SK-N-SH (cell line): ENCODE results near the gene NOL4L. TPM values are rescaled to one million over a fixed set of nuclear protein-coding genes. Genes with fewer than 3 reads are reported as not detected.

ENCODE experiments used
- CTCF ChIA-PET: fragments of 300-600, 350-600 bp; formaldehyde crosslinking; extraction: SDS; loops from one replicate; lab custom pipeline; 2021; lab: Yijun Ruan, JAX
- POLR2A ChIA-PET: fragments of 350-600 bp; sonication (Branson Sonifier 250); formaldehyde crosslinking; extraction: SDS; loops from one replicate; lab custom pipeline; 2020; ENCODE audit warnings: antibody characterized with exemption, inconsistent platforms; lab: Yijun Ruan, JAX
- DNase-seq: peaks from one replicate; pipeline ENCODE4 v3.0.0; 2012
- H2AFZ ChIP-seq: fragments of 200-600 bp; sonication (generic); 2 replicates; pipeline ENCODE4 v1.8.1; 2016; ENCODE audit warnings: antibody characterized with exemption, mild to moderate bottlenecking, low read depth
- H3F3A ChIP-seq: fragments of 200-600 bp; sonication (generic); replicated peaks from 2 replicates; pipeline ENCODE3; 2016; ENCODE audit warnings: antibody characterized with exemption, mild to moderate bottlenecking; ENCODE audit not compliant: insufficient read depth
- H3K27ac ChIP-seq, 2 experiments: fragments of 200-500 bp in 1 of 2; fragments of 200-600 bp in 1 of 2; sonication (Bioruptor generic) in 1 of 2; sonication (generic), shearing (Covaris generic) in 1 of 2; 2 replicates each; pipeline versions ENCODE4 v1.5.1 to v1.6.1; 2014 to 2016; ENCODE audit warnings: low read depth in 2 of 2, inconsistent platforms in 1 of 2, low read length in 1 of 2, mild to moderate bottlenecking in 1 of 2, mixed read lengths in 1 of 2
- H3K27me3 ChIP-seq: fragments of 200-600 bp; sonication (generic), shearing (Covaris generic); 2 replicates; pipeline ENCODE4 v1.6.1; 2016; ENCODE audit warnings: mixed run types; ENCODE audit not compliant: insufficient read depth
- H3K36me3 ChIP-seq, 2 experiments: fragments of 200-500 bp in 1 of 2; fragments of 200-600 bp in 1 of 2; sonication (Bioruptor generic) in 1 of 2; sonication (generic) in 1 of 2; replicated peaks in 1 of 2; 2 replicates each; pipeline versions ENCODE3 to v1.5.1; 2014 to 2016; ENCODE audit warnings: low read length in 1 of 2, mild to moderate bottlenecking in 1 of 2; ENCODE audit not compliant: insufficient read depth in 2 of 2, control insufficient read depth in 1 of 2
- H3K4me1 ChIP-seq, 2 experiments: fragments of 200-500 bp in 1 of 2; fragments of 200-600 bp in 1 of 2; sonication (Bioruptor generic) in 1 of 2; sonication (generic), shearing (Covaris generic) in 1 of 2; 2 replicates each; pipeline versions ENCODE4 v1.5.1 to v1.6.1; 2014 to 2016; ENCODE audit warnings: low read depth in 1 of 2, low read length in 1 of 2, mixed run types in 1 of 2; ENCODE audit not compliant: insufficient read depth in 2 of 2, control insufficient read depth in 1 of 2
- H3K4me2 ChIP-seq: fragments of 200-600 bp; sonication (generic), shearing (Covaris generic); 2 replicates; pipeline ENCODE4 v1.6.1; 2017; ENCODE audit warnings: mixed run types
- H3K4me3 ChIP-seq, 2 experiments: fragments of 200-500 bp in 1 of 2; fragments of 200-600 bp in 1 of 2; sonication (Bioruptor generic) in 1 of 2; sonication (generic), shearing (Covaris generic) in 1 of 2; 2 replicates each; pipeline versions ENCODE4 v1.5.1 to v1.8.1; 2014 to 2016; ENCODE audit warnings: low read depth in 2 of 2, inconsistent platforms in 1 of 2, low read length in 1 of 2, mild to moderate bottlenecking in 1 of 2, mixed read lengths in 1 of 2, moderate library complexity in 1 of 2
- H3K79me2 ChIP-seq: fragments of 200-600 bp; sonication (generic); 2 replicates; pipeline ENCODE4 v1.8.1; 2017; ENCODE audit warnings: mild to moderate bottlenecking; ENCODE audit not compliant: insufficient read depth
- H3K9ac ChIP-seq: fragments of 200-600 bp; sonication (generic); 2 replicates; pipeline ENCODE4 v1.6.1; 2017; ENCODE audit warnings: mixed run types
- H3K9me2 ChIP-seq: fragments of 200-600 bp; sonication (generic); 2 replicates; pipeline ENCODE4 v1.6.1; 2017; ENCODE audit warnings: mixed run types
- H3K9me3 ChIP-seq: fragments of 200-600 bp; sonication (generic); 2 replicates; pipeline ENCODE4 v1.6.1; 2017; ENCODE audit warnings: mixed run types, mild to moderate bottlenecking, moderate library complexity
- H4K20me1 ChIP-seq: fragments of 200-600 bp; sonication (generic); 2 replicates; pipeline ENCODE4 v1.6.1; 2017; ENCODE audit warnings: mild to moderate bottlenecking, mixed run types; ENCODE audit not compliant: insufficient read depth
- ELF1 ChIP-seq: IDR thresholded peaks from 2 replicates; pipeline ENCODE4 v1.4.0; 2012
- EP300 ChIP-seq, 2 experiments: IDR thresholded peaks; 2 replicates each; pipeline versions ENCODE4 v1.4.0 to v1.6.1; 2012; ENCODE audit warnings: borderline replicate concordance in 1 of 2, low read depth in 1 of 2, low read length in 1 of 2
- EZH2phosphoT487 ChIP-seq: fragments of 200-600 bp; sonication (generic); IDR thresholded peaks from 2 replicates; pipeline ENCODE4 v1.6.1; 2017; ENCODE audit warnings: low read depth, mixed run types, mild to moderate bottlenecking, antibody characterized with exemption, moderate library complexity, borderline replicate concordance
- JUND ChIP-seq: IDR thresholded peaks from 2 replicates; pipeline ENCODE4 v1.4.0; 2012
- MEF2A ChIP-seq: IDR thresholded peaks from 2 replicates; pipeline ENCODE4 v1.4.0; 2012; ENCODE audit warnings: low read depth, borderline replicate concordance
- MXI1 ChIP-seq: IDR thresholded peaks from 2 replicates; pipeline ENCODE4 v1.6.1; 2012; ENCODE audit warnings: mild to moderate bottlenecking, low read depth, low read length, improper control_type of control experiment
- NFIC ChIP-seq: IDR thresholded peaks from 2 replicates; pipeline ENCODE4 v1.4.0; 2012; ENCODE audit warnings: borderline replicate concordance
- PBX3 ChIP-seq: IDR thresholded peaks from 2 replicates; pipeline ENCODE4; 2012
- POLR2AphosphoS5 ChIP-seq: IDR thresholded peaks from 2 replicates; pipeline ENCODE4 v1.6.1; 2012; ENCODE audit warnings: low read depth, low read length
- RFX5 ChIP-seq: IDR thresholded peaks from 2 replicates; pipeline ENCODE4 v1.6.1; 2012; ENCODE audit warnings: mild to moderate bottlenecking, improper control_type of control experiment, low read length
- RXRA ChIP-seq: IDR thresholded peaks from 2 replicates; pipeline ENCODE4 v1.4.0; 2012; ENCODE audit warnings: low read depth, mild to moderate bottlenecking, borderline replicate concordance
- SIN3A ChIP-seq: IDR thresholded peaks from 2 replicates; pipeline ENCODE4 v1.6.1; 2012; ENCODE audit warnings: low read depth, mild to moderate bottlenecking, low read length, moderate library complexity, borderline replicate concordance
- TCF12 ChIP-seq: IDR thresholded peaks from 2 replicates; pipeline ENCODE4 v1.4.0; 2012
- TEAD4 ChIP-seq: IDR thresholded peaks from 2 replicates; pipeline ENCODE4 v1.4.0; 2012; ENCODE audit warnings: mild to moderate bottlenecking, borderline replicate concordance; ENCODE audit not compliant: insufficient read depth
- USF2 ChIP-seq: fragments of 150-350 bp; IDR thresholded peaks from 2 replicates; pipeline ENCODE4 v1.6.1; 2017; ENCODE audit warnings: antibody characterized with exemption, low read length, low read depth, borderline replicate concordance
- YY1 ChIP-seq: IDR thresholded peaks from 2 replicates; pipeline ENCODE4 v1.4.0; 2012; ENCODE audit warnings: low read depth, mild to moderate bottlenecking
- WGBS: methylation state at CpG from one replicate; pipeline ENCODE4 v1.1.6; 2017; ENCODE audit warnings: low lambda C conversion rate; 5-methylcytosine and 5-hydroxymethylcytosine counted together
- polyA plus RNA-seq, 3 experiments: library from polyadenylated mRNA; depleted of rRNA; stranded (reverse); fragments of >200 nt; gene quantifications; 2 replicates each; pipeline ENCODE4 v1.2.3, GENCODE V29; 2012
- TF ChIP-seq, protein P1 (sequence below): IDR thresholded peaks from 2 replicates; pipeline ENCODE4 v1.6.1; 2012; ENCODE audit warnings: mild to moderate bottlenecking, low read depth, low read length, moderate library complexity
- TF ChIP-seq, protein P2 (sequence below): fragments of 150-350 bp; IDR thresholded peaks from 2 replicates; pipeline ENCODE4 v1.6.1; 2016; ENCODE audit warnings: mild to moderate bottlenecking, low read depth, low read length
- TF ChIP-seq, protein P3 (sequence below): IDR thresholded peaks from 2 replicates; pipeline ENCODE4 v1.4.0; 2012; ENCODE audit warnings: low read depth, borderline replicate concordance
- TF ChIP-seq, protein P4 (sequence below): IDR thresholded peaks from 2 replicates; pipeline ENCODE4 v1.4.0; 2012; ENCODE audit warnings: low read depth, borderline replicate concordance

Gene NOL4L
- polyA plus RNA-seq, 1 of the 3 experiments (the other 2 are of a cell fraction), result 14.3 TPM

DNA sequence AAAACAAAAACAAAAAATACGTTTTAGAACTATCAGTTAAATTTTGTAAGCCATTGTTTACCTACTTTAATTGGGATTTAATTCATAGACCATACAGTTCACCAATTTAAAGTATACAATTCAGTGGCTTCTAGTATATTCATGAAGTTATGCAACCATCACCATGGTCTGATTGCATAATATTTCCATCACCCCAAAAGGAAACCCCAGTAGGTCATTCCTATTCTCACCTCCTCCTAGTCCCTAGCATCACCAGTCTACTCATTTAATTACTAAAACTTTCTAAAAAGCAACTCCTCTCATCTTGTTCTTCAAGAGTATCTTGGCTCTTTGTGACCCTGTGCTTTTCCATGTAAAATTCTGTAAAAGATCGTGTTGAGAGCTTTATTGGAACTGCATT lies 166.8 kb downstream of the NOL4L start:
- ChIA-PET POLR2A (interaction anchor here (0.7 kb wide), 1 partner anchor 10 kb away, joined by 3 read pairs; no protein-coding TSS in a partner anchor), CTCF (no interaction called here)
- H3K9ac ChIP-seq, result no peak overlapping the region
- H3K9me3 ChIP-seq, result no peaks in the 10 kb centered on the region
- no peaks in the 10 kb centered on the region for H3K4me1 ChIP-seq
- 83% methylated on average over 2 of the region's 2 CpGs for WGBS
- H3K4me3 ChIP-seq, result no peak overlapping the region
- H3K27me3 ChIP-seq, result no peaks in the 10 kb centered on the region
- no peak overlapping the region for H3K27ac ChIP-seq
- H4K20me1 ChIP-seq, result peaks cover 41% of the 10 kb centered on the region
- DNase-seq, result no peak
- no peak overlapping the region for H3K4me2 ChIP-seq
- no peaks in the 10 kb centered on the region for H3K9me2 ChIP-seq
- no peak for TF ChIP-seq POLR2AphosphoS5
- no peak for TF ChIP-seq JUND
- no peak for TF ChIP-seq MXI1
- TF ChIP-seq, protein P1, sequence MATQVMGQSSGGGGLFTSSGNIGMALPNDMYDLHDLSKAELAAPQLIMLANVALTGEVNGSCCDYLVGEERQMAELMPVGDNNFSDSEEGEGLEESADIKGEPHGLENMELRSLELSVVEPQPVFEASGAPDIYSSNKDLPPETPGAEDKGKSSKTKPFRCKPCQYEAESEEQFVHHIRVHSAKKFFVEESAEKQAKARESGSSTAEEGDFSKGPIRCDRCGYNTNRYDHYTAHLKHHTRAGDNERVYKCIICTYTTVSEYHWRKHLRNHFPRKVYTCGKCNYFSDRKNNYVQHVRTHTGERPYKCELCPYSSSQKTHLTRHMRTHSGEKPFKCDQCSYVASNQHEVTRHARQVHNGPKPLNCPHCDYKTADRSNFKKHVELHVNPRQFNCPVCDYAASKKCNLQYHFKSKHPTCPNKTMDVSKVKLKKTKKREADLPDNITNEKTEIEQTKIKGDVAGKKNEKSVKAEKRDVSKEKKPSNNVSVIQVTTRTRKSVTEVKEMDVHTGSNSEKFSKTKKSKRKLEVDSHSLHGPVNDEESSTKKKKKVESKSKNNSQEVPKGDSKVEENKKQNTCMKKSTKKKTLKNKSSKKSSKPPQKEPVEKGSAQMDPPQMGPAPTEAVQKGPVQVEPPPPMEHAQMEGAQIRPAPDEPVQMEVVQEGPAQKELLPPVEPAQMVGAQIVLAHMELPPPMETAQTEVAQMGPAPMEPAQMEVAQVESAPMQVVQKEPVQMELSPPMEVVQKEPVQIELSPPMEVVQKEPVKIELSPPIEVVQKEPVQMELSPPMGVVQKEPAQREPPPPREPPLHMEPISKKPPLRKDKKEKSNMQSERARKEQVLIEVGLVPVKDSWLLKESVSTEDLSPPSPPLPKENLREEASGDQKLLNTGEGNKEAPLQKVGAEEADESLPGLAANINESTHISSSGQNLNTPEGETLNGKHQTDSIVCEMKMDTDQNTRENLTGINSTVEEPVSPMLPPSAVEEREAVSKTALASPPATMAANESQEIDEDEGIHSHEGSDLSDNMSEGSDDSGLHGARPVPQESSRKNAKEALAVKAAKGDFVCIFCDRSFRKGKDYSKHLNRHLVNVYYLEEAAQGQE, result no peak
- no peak for TF ChIP-seq EZH2phosphoT487
- TF ChIP-seq, protein P2, sequence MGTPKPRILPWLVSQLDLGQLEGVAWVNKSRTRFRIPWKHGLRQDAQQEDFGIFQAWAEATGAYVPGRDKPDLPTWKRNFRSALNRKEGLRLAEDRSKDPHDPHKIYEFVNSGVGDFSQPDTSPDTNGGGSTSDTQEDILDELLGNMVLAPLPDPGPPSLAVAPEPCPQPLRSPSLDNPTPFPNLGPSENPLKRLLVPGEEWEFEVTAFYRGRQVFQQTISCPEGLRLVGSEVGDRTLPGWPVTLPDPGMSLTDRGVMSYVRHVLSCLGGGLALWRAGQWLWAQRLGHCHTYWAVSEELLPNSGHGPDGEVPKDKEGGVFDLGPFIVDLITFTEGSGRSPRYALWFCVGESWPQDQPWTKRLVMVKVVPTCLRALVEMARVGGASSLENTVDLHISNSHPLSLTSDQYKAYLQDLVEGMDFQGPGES, result no peak
- TF ChIP-seq PBX3, result no peak
- TF ChIP-seq YY1, result no peak
- TF ChIP-seq TCF12, result no peak
- TF ChIP-seq NFIC, result no peak
- TF ChIP-seq, protein P3, sequence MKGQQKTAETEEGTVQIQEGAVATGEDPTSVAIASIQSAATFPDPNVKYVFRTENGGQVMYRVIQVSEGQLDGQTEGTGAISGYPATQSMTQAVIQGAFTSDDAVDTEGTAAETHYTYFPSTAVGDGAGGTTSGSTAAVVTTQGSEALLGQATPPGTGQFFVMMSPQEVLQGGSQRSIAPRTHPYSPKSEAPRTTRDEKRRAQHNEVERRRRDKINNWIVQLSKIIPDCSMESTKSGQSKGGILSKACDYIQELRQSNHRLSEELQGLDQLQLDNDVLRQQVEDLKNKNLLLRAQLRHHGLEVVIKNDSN, result no peak
- TF ChIP-seq USF2, result no peak
- TF ChIP-seq, protein P4, sequence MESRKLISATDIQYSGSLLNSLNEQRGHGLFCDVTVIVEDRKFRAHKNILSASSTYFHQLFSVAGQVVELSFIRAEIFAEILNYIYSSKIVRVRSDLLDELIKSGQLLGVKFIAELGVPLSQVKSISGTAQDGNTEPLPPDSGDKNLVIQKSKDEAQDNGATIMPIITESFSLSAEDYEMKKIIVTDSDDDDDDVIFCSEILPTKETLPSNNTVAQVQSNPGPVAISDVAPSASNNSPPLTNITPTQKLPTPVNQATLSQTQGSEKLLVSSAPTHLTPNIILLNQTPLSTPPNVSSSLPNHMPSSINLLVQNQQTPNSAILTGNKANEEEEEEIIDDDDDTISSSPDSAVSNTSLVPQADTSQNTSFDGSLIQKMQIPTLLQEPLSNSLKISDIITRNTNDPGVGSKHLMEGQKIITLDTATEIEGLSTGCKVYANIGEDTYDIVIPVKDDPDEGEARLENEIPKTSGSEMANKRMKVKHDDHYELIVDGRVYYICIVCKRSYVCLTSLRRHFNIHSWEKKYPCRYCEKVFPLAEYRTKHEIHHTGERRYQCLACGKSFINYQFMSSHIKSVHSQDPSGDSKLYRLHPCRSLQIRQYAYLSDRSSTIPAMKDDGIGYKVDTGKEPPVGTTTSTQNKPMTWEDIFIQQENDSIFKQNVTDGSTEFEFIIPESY, result no peak
- TF ChIP-seq TEAD4, result no peak
- no peak for TF ChIP-seq RFX5
- no peak for TF ChIP-seq SIN3A
- TF ChIP-seq ELF1, result no peak
- TF ChIP-seq EP300 (IDR thresholded peaks at IDR 0.05; ENCODE audit: borderline replicate concordance in 1 of 2, low read depth in 1 of 2, low read length in 1 of 2), result no peak
- TF ChIP-seq MEF2A, result no peak
- TF ChIP-seq RXRA, result no peak
- H3K36me3 ChIP-seq, result peaks cover 0 to 16% of the 10 kb centered on the region in 2 experiments
- no peak overlapping the region for H2AFZ ChIP-seq
- H3K79me2 ChIP-seq, result peaks cover 96% of the 10 kb centered on the region
- H3F3A ChIP-seq, result peaks cover 9% of the 10 kb centered on the region
